Measurements from ENCODE around the gene FSD1L. TPM values are rescaled to one million over a fixed set of nuclear protein-coding genes. Genes with fewer than 3 reads are reported as not detected.

Gene FSD1L
- total RNA-seq, 1 donor from 2014 or later = 2.3 TPM

GRCh38 chr9:105436783-105437182 is 11.1 kb upstream of the FSD1L start:
- ATAC-seq = no peak

- peak; percentile 81 for ATAC-seq
These were observed 10.1 kb upstream of the FSD1L start for GRCh38 chr9:105437704-105438103.

- ATAC-seq = no peak
These were observed 9.6 kb upstream of the FSD1L start for GRCh38 chr9:105438141-105438806.

- no peak for ATAC-seq
These were observed 8.4 kb upstream of the FSD1L start for GRCh38 chr9:105439428-105439827.

GRCh38 chr9:105441616-105442160 is 6.1 kb upstream of the FSD1L start:
- ATAC-seq = no peak

GRCh38 chr9:105443121-105443520 is 4.7 kb upstream of the FSD1L start:
- no peak for ATAC-seq

- peak; percentile 81 for ATAC-seq
These were observed 3.7 kb upstream of the FSD1L start for GRCh38 chr9:105444130-105444529.

GRCh38 chr9:105445203-105445881 is 2.5 kb upstream of the FSD1L start:
- ATAC-seq = no peak

GRCh38 chr9:105447386-105447813 is 434 bp upstream of the FSD1L start:
- no peak for ATAC-seq

- ATAC-seq = no peak
These were observed 1.2 kb downstream of the FSD1L start for GRCh38 chr9:105449081-105449480.

GRCh38 chr9:105452185-105452584 is 4.4 kb downstream of the FSD1L start:
- no peak for ATAC-seq

GRCh38 chr9:105455836-105456475 is 8.1 kb downstream of the FSD1L start:
- no peak for ATAC-seq

- peak; percentile 83 for ATAC-seq
These were observed 9.9 kb downstream of the FSD1L start for GRCh38 chr9:105457560-105458294.

- no peak for ATAC-seq
These were observed 10.6 kb downstream of the FSD1L start for GRCh38 chr9:105458404-105458803.

- ATAC-seq = peak; percentile 38
These were observed 11.5 kb downstream of the FSD1L start for GRCh38 chr9:105459336-105459735.

GRCh38 chr9:105466898-105467455 is 19.1 kb downstream of the FSD1L start:
- ATAC-seq = no peak

- no peak for ATAC-seq
These were observed 21.0 kb downstream of the FSD1L start for GRCh38 chr9:105468875-105469274.

- ATAC-seq = no peak
These were observed 25.4 kb downstream of the FSD1L start for GRCh38 chr9:105473221-105473620.

- no peak for ATAC-seq
These were observed 27.5 kb downstream of the FSD1L start for GRCh38 chr9:105475302-105475701.

- ATAC-seq = no peak
These were observed 32.0 kb downstream of the FSD1L start for GRCh38 chr9:105479846-105480245.

- ATAC-seq = no peak
These were observed 35.8 kb downstream of the FSD1L start for GRCh38 chr9:105483618-105484017.

- ATAC-seq = no peak
These were observed 36.4 kb downstream of the FSD1L start for GRCh38 chr9:105484226-105484625.

- ATAC-seq = no peak
These were observed 37.3 kb downstream of the FSD1L start for GRCh38 chr9:105485131-105485530.
